DOHH2 (cell line): ENCODE results near the gene FKBP1A.

ENCODE experiments used
- CTCF ChIP-seq: fragments of 200-600 bp; sonication (generic); IDR thresholded peaks from one replicate; pipeline ENCODE4 v1.5.1; 2014; ENCODE audit warnings: antibody characterized with exemption, mild to moderate bottlenecking, low read depth, low read length; ENCODE audit not compliant: poor library complexity, severe bottlenecking
- EZH2phosphoT487 ChIP-seq: fragments of 200-600 bp; sonication (generic); IDR thresholded peaks from 2 replicates; pipeline ENCODE4 v1.6.1; 2017; ENCODE audit warnings: borderline replicate concordance, mild to moderate bottlenecking, antibody characterized with exemption, low read length, moderate library complexity, mixed read lengths

- TF ChIP-seq CTCF: no peak
- no peak for TF ChIP-seq EZH2phosphoT487
Measured at GRCh38 chr20:1322511-1323245, 70.2 kb downstream of the FKBP1A start.
